DMS153 treated with DMSO at 0.1 percent for 48 hours (cell line): ENCODE measurements around the gene ZBTB33.

Source experiments
- DNase-seq: peaks from one replicate; lab custom pipeline; 2025; ENCODE audit not compliant: unreplicated experiment; lab: John Stamatoyannopoulos, UW

The ZBTB33 gene

GRCh38 chrX:120304256-120304655 is 53.6 kb downstream of the ZBTB33 start:
- no peak for DNase-seq

DNA sequence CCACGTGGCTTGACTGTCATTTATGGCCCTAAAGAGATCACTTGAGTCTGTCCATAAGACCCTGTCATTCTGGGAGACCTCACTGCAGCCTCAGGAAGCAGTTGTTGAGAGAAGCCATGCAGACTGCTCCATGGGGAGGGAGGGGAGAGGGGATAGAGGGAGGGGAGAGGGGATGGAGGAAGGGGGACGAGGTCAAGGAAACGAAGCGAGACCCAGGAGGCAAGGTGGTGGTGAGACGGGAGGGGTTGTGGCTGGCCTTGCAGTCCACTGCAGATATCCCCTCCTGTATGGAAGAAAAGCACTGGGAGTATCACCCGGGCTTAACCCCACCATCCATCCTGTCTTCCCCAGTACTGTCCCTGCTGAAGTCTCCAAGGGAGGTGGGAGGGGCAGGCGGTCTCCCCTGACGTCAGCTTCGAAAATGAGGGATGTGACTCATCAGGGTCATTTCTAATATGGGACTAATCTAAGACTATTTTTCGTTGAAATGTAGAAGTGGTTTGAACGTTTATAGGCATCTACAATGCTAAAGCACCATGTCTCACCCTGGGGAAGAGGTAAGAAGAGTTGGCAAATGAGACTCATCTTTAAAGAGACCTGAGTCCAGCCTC is 55.0 kb downstream of the ZBTB33 start:
- no peak for DNase-seq

DNA sequence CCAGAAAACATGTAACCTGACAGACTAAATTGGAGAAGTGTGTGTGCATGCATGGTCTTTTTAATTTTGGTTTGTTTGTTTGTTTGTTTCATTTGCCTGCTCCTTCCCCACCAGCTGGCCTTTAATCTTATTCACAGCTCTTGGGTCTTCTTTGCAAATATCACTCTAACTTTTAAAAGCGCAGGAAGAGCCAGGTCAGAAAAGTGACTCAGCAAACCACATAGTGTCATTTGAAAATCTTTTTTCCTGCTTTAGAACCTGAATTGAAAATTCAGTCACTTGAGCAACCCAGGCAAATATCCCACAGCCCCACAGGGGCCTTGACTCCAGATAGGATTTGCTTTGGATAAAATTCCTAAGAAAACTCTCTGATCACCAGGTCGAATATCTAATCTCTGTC is 56.0 kb downstream of the ZBTB33 start:
- DNase-seq: no peak
